SH-SY5Y (cell line): ENCODE measurements around the gene EPS15.

Experiments used
- GATA2 ChIP-seq: IDR thresholded peaks from 2 replicates; pipeline ENCODE4 v1.6.1; 2011; ENCODE audit warnings: mild to moderate bottlenecking, low read depth, low read length
- GATA3 ChIP-seq: IDR thresholded peaks from 2 replicates; pipeline ENCODE4 v1.6.1; 2011; ENCODE audit warnings: low read depth, mild to moderate bottlenecking, low read length, moderate library complexity

- TF ChIP-seq GATA2 (no peak), GATA3 (no peak)
These were observed 9.3 kb downstream of the EPS15 start for GRCh38 chr1:51509773-51510172.
